Measurements from ENCODE around the gene ZKSCAN5.

GRCh38 chr7:99465421-99465768 lies 39.1 kb upstream of the ZKSCAN5 start:
- TF ChIP-seq CTCF (conservative IDR thresholded peaks at IDR 0.05; ENCODE audit: low read depth in 2 of 2) (no peak), POLR2AphosphoS5 (IDR thresholded peaks at IDR 0.05; ENCODE audit: low read depth) (no peak), CREB1 (CRISPR knock-in tag; IDR thresholded peaks at IDR 0.05; ENCODE audit: low read depth) (no peak), EZH2phosphoT487 (IDR thresholded peaks at IDR 0.05; ENCODE audit: unreplicated experiment) (no peak), EZH2 (IDR thresholded peaks at IDR 0.05; ENCODE audit: low read depth, unreplicated experiment) (no peak)
